Endothelial cell (in vitro differentiated cells): Measurements from ENCODE around the gene FUOM. TPM values are rescaled to one million over a fixed set of nuclear protein-coding genes. Genes with fewer than 3 reads are reported as not detected.

Source experiments
- DNase-seq: peaks from one replicate; pipeline ENCODE4 v3.0.0; 2021; ENCODE audit warnings: low spot score
- H3K27ac Mint-ChIP-seq: one replicate; pipeline ENCODE4 v1.8.0; 2021; ENCODE audit warnings: mixed read lengths, inconsistent platforms; ENCODE audit not compliant: unreplicated experiment
- H3K27me3 Mint-ChIP-seq: one replicate; pipeline ENCODE4 v1.8.0; 2021; ENCODE audit warnings: mild to moderate bottlenecking, moderate library complexity, mixed read lengths, inconsistent platforms; ENCODE audit not compliant: unreplicated experiment
- H3K36me3 Mint-ChIP-seq: one replicate; pipeline ENCODE4 v1.8.0; 2021; ENCODE audit warnings: mild to moderate bottlenecking, low read depth, mixed read lengths, inconsistent platforms; ENCODE audit not compliant: unreplicated experiment
- H3K4me1 Mint-ChIP-seq: one replicate; pipeline ENCODE4 v1.8.0; 2021; ENCODE audit warnings: mild to moderate bottlenecking, mixed read lengths, inconsistent platforms; ENCODE audit not compliant: unreplicated experiment
- H3K4me3 Mint-ChIP-seq: one replicate; pipeline ENCODE4 v1.8.0; 2021; ENCODE audit warnings: mild to moderate bottlenecking, mixed read lengths, inconsistent platforms; ENCODE audit not compliant: unreplicated experiment
- H3K9me3 Mint-ChIP-seq: one replicate; pipeline ENCODE4 v1.8.0; 2021; ENCODE audit warnings: mixed read lengths, inconsistent platforms; ENCODE audit not compliant: unreplicated experiment
- total RNA-seq: library from RNA; stranded (reverse); fragmentation: NEBNext Ultra II Directional; extraction: Animal tissue kit (Norgen Biotek cat#: 25700); gene quantifications from one replicate; pipeline ENCODE4 v1.2.1, GENCODE V29; 2021; ENCODE audit not compliant: unreplicated experiment
- TF ChIP-seq, protein P1 (sequence below): fragments of 200-600 bp; sonication (generic); IDR thresholded peaks from one replicate; pipeline ENCODE4 v1.5.0; 2021; ENCODE audit warnings: antibody characterized with exemption; ENCODE audit not compliant: unreplicated experiment

FUOM gene
- total RNA-seq, 1 donor from 2014 or later, result 8.9 TPM

DNA sequence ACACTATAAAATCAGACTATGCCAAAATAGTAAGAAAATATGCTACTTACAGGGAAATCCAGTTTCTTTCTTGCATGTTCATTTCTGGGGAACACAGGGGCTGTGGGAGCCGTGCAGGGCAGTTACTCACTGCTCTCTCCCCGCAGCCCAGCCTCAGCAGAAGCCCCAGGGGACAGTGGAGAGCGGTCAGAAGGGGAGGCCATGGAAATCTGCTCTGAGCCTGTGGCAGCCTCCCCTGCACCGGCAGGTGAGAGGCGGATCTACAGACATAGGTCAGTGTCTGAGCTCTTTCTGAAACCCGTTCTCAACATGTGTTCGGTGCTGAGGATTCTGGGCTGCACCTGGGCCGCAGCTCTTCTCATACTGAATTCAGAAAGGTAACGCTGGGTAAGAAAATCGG, 46.2 kb downstream of the FUOM start:
- TF ChIP-seq, protein P1, sequence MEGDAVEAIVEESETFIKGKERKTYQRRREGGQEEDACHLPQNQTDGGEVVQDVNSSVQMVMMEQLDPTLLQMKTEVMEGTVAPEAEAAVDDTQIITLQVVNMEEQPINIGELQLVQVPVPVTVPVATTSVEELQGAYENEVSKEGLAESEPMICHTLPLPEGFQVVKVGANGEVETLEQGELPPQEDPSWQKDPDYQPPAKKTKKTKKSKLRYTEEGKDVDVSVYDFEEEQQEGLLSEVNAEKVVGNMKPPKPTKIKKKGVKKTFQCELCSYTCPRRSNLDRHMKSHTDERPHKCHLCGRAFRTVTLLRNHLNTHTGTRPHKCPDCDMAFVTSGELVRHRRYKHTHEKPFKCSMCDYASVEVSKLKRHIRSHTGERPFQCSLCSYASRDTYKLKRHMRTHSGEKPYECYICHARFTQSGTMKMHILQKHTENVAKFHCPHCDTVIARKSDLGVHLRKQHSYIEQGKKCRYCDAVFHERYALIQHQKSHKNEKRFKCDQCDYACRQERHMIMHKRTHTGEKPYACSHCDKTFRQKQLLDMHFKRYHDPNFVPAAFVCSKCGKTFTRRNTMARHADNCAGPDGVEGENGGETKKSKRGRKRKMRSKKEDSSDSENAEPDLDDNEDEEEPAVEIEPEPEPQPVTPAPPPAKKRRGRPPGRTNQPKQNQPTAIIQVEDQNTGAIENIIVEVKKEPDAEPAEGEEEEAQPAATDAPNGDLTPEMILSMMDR, result no peak
- Mint-ChIP-seq H3K27ac (no peak overlapping the region), H3K9me3 (no peaks in the 10 kb centered on the region), H3K27me3 (peaks cover 14% of the 10 kb centered on the region), H3K4me1 (peaks cover 13% of the 10 kb centered on the region), H3K36me3 (peaks cover 13% of the 10 kb centered on the region), H3K4me3 (no peak overlapping the region)
- DNase-seq, result no peak

DNA sequence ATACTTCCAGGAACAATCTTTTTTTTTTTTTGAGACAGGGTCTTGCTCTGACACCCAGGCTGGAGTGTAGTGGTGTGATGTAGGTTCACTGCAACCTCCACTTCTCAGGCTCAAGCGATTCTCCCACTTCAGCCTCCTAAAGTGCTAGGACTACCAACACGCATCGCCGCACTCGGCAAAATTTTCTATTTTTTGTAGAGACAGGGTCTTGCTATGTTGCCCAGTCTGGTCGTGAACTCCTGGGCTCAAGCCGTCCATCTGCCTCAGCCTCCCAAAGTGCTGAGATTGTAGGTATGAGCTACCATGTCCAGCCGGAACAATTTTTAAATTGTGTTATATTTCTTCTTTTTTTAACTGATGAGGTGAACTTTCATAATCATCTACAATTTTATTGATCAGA, 47.0 kb downstream of the FUOM start:
- no peak for DNase-seq
- no peak overlapping the region for H3K27ac Mint-ChIP-seq
- peaks cover 14% of the 10 kb centered on the region for H3K27me3 Mint-ChIP-seq
- H3K4me3 Mint-ChIP-seq, result peak overlapping the region; percentile 77
- H3K4me1 Mint-ChIP-seq, result peaks cover 13% of the 10 kb centered on the region
- H3K36me3 Mint-ChIP-seq, result peaks cover 13% of the 10 kb centered on the region
- TF ChIP-seq, protein P1, result no peak
- no peaks in the 10 kb centered on the region for H3K9me3 Mint-ChIP-seq

DNA sequence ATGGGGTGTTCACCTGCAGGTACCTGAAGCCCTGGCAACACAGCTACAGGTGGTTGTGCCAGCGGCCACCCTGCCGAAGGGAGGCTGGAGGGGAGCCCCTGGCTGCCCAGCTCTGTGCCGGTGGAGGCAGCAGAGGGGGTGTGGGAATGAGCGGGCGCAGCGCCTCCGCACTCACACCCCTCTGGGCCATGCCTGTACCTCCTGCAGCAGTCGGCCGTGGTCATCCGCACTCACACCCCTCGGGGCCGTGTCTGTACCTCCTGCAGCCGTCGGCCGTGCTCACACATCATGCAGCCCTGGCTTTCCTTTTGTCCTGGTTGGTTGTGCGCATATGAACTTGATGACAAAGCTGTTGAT, 47.4 kb downstream of the FUOM start:
- H3K4me3 Mint-ChIP-seq, result peak overlapping the region; percentile 77
- H3K36me3 Mint-ChIP-seq, result peaks cover 13% of the 10 kb centered on the region
- H3K4me1 Mint-ChIP-seq, result peaks cover 13% of the 10 kb centered on the region
- peaks cover 14% of the 10 kb centered on the region for H3K27me3 Mint-ChIP-seq
- no peak overlapping the region for H3K27ac Mint-ChIP-seq
- H3K9me3 Mint-ChIP-seq, result no peaks in the 10 kb centered on the region
- TF ChIP-seq, protein P1, result no peak
- no peak for DNase-seq

DNA sequence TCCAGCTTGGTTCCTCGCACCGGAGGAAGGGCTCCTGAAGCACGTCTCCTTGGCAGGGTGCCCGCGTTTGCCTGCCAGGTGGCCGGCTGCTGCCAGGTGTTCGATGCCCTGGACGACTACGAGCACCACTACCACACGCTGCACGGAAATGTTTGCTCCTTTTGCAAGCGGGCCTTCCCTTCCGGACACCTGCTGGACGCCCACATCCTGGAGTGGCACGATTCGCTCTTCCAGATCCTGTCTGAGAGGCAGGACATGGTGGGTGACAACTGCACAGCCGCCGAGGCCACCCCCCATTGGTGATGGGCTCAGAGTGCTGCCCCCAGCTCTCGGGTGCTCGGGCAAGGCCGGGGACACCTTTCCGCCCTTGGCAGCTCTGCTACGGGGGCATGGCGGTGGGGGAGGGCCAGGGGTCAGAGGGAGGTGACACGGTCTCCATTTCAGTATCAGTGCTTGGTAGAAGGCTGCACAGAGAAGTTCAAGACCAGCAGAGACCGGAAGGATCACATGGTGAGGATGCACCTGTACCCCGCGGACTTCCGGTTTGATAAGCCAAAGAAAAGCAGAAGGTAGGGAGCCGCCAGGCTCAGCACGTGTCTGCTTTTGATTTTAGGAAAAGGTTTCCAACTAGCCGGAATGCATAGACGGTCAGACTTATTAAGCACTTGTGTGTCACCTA, 48.0 kb downstream of the FUOM start:
- H3K27me3 Mint-ChIP-seq, result peaks cover 14% of the 10 kb centered on the region
- TF ChIP-seq, protein P1, result no peak
- H3K4me3 Mint-ChIP-seq, result peak overlapping the region; percentile 74
- peaks cover 13% of the 10 kb centered on the region for H3K4me1 Mint-ChIP-seq
- DNase-seq, result no peak
- peak overlapping the region; percentile 48 for H3K27ac Mint-ChIP-seq
- no peaks in the 10 kb centered on the region for H3K9me3 Mint-ChIP-seq
- peaks cover 13% of the 10 kb centered on the region for H3K36me3 Mint-ChIP-seq

DNA sequence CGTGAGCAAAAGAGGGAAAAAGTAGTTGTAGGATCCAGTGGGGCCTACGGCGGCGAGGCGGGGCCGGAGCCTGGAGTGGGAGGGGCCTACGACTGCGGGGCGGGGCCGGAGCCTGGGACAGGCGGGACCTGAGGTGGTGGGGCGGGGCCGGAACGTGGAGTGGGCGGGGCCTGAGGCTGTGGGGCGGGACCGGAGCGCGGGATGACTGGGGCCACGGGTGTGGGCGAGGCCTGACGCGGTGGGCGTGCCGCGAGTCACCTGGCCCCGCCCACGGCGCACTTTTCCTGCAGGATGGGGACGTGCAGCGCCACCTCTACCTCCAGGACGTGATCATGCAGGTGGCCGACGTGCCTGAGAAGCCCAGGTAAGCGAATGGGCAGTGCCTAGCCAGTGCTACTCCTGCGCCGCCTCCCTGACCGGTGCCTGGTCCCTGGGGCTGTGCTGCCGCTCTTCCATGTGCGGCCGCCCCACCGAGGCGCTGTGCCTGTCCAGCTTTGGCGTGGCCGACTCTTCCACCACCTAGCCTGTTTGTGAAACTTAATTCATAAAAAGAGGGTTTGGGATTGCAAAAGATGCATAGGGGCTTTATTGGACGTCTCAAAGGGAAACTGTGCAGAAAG, 48.6 kb downstream of the FUOM start:
- peaks cover 13% of the 10 kb centered on the region for H3K4me1 Mint-ChIP-seq
- peak; percentile 97 for DNase-seq
- peak overlapping the region; percentile 74 for H3K4me3 Mint-ChIP-seq
- H3K36me3 Mint-ChIP-seq, result peaks cover 13% of the 10 kb centered on the region
- peaks cover 14% of the 10 kb centered on the region for H3K27me3 Mint-ChIP-seq
- peak overlapping the region; percentile 48 for H3K27ac Mint-ChIP-seq
- TF ChIP-seq, protein P1, result no peak
- H3K9me3 Mint-ChIP-seq, result no peaks in the 10 kb centered on the region
